ENCODE results near the gene RASGRP3. TPM values are rescaled to one million over a fixed set of nuclear protein-coding genes. Genes with fewer than 3 reads are reported as not detected.

RASGRP3 gene
- polyA plus RNA-seq, 1 of the 3 experiments (the other 2 are of a cell fraction) = 72.5 TPM

DNA sequence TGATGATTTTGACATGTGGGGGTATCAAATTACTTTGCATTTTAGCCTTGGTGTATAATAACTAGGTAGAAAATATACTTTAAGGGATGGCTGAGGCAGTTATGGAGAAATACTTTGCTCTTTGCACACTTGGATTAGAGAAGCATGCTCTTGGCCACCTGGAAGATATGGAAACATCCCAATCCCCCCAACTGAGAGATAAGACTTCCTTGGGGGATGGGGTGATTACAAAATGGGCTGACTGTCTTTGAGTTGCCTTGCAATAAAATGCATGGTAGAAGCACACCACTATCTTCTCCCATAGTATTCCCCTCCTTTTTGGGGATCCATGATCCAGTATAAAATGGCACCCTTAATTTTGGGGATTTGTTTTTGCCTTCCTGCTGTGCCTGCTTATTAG, 137.7 kb downstream of the RASGRP3 start:
- H3F3A ChIP-seq (replicated peaks; ENCODE audit: insufficient read depth) = no peaks in the 10 kb centered on the region
- no peak for DNase-seq
- H4K20me1 ChIP-seq (ENCODE audit: insufficient read depth) = no peaks in the 10 kb centered on the region
- H3K4me3 ChIP-seq (ENCODE audit: low read depth in 2 of 2, low read length in 1 of 2) = no peak overlapping the region
- H3K79me2 ChIP-seq (ENCODE audit: insufficient read depth) = no peaks in the 10 kb centered on the region
- H3K36me3 ChIP-seq (replicated peaks in 1 of 2; ENCODE audit: control insufficient read depth in 1 of 2, insufficient read depth in 2 of 2, low read length in 1 of 2) = no peaks in the 10 kb centered on the region
- H3K27me3 ChIP-seq (ENCODE audit: insufficient read depth) = peaks cover 13% of the 10 kb centered on the region; the same call in 1 of the 2 replicates
- no peak overlapping the region for H3K9ac ChIP-seq
- TF ChIP-seq JUND (IDR thresholded peaks at IDR 0.05) (no peak), MXI1 (IDR thresholded peaks at IDR 0.05; ENCODE audit: low read depth, low read length) (no peak), RFX5 (IDR thresholded peaks at IDR 0.05; ENCODE audit: low read length) (no peak)
- no peaks in the 10 kb centered on the region for H3K4me1 ChIP-seq (ENCODE audit: control insufficient read depth in 1 of 2, insufficient read depth in 2 of 2, low read depth in 1 of 2, low read length in 1 of 2)
- no peaks in the 10 kb centered on the region for H3K9me3 ChIP-seq
- H2AFZ ChIP-seq (ENCODE audit: low read depth) = no peak overlapping the region
- no peak overlapping the region for H3K27ac ChIP-seq (ENCODE audit: low read depth in 2 of 2, low read length in 1 of 2)
- no peak overlapping the region for H3K4me2 ChIP-seq
- POLR2A ChIA-PET = no interaction called here
- no peaks in the 10 kb centered on the region for H3K9me2 ChIP-seq
- CTCF ChIA-PET = no interaction called here

Small RNA genes within 50 kb of the gene (small RNA-seq; reads per million reads assigned to genes)
- gene ATP6V0E1P3 = 0 reads per million in 7 experiments

Other genes starting within 250 kb of the RASGRP3 start
- gene FAM98A, start 122.7 kb downstream of the RASGRP3 start, polyA plus RNA-seq (2012; rRNA removed) = 62.5 and 231 TPM in 2 replicates

Data from SK-N-SH (cell line).